HepG2 (cell line): Measurements from ENCODE around the gene CGREF1. TPM values are rescaled to one million over a fixed set of nuclear protein-coding genes. Genes with fewer than 3 reads are reported as not detected.
A peak's percentile ranks its signal among the peaks of the same experiment; 100 is the strongest.

Experiments
- ATAC-seq: fragments of 200-7000 bp; cut with Tn5 transposase; 3 replicates; pipeline ENCODE4 v1.9.1; 2020; ENCODE audit warnings: mild to moderate bottlenecking, moderate library complexity
- BruUV-seq: library from RNA; stranded (reverse); fragments of 400-500 nt; replicated peaks from 2 replicates; lab custom pipeline; 2021; lab: Mats Ljungman, UMichigan
- CTCF ChIA-PET: fragments of 300-600 bp; formaldehyde crosslinking; extraction: SDS; loops from one replicate; lab custom pipeline; 2021; ENCODE audit warnings: low total read pairs, inconsistent platforms, low intra/inter-chr PET ratio; lab: Yijun Ruan, JAX
- POLR2A ChIA-PET: fragments of 350-600 bp; sonication (Branson Sonifier 250); formaldehyde crosslinking; loops from one replicate; lab custom pipeline; 2020; ENCODE audit warnings: antibody characterized with exemption, inconsistent platforms; lab: Yijun Ruan, JAX
- DNase-seq: peaks from one replicate; pipeline ENCODE4 v3.0.0-alpha.2; 2015; ENCODE audit warnings: low spot score
- FAIRE-seq: peaks from 3 replicates; lab custom pipeline; 2011; peaks lifted over from hg19 to GRCh38; lab: Jason Lieb, UNC
- H2AFZ ChIP-seq: one replicate; pipeline ENCODE4 v1.6.1; 2011; ENCODE audit warnings: low read length, inconsistent platforms
- H3K27ac ChIP-seq: fragments of 300-600 bp; 3 replicates; pipeline ENCODE4 v1.8.0; 2011; ENCODE audit warnings: mixed run types, mild to moderate bottlenecking, mixed read lengths, low read length, inconsistent platforms; ENCODE audit not compliant: insufficient read depth; ENCODE audit errors: extremely low read length
- H3K27me3 ChIP-seq, 2 experiments: fragments of 200-600 bp in 1 of 2; 2 replicates in 1 of 2; 3 replicates in 1 of 2; pipeline versions ENCODE4 v1.6.0 to v1.8.0; 2011; ENCODE audit warnings: low read length in 2 of 2, mild to moderate bottlenecking in 2 of 2, moderate library complexity in 2 of 2, inconsistent platforms in 1 of 2; ENCODE audit not compliant: insufficient read depth in 2 of 2, control insufficient read depth in 1 of 2
- H3K36me3 ChIP-seq, 2 experiments: fragments of 200-600 bp in 1 of 2; replicated peaks in 1 of 2; 2 replicates in 1 of 2; 3 replicates in 1 of 2; pipeline versions ENCODE4 v1.5.1 to v1.8.0; 2011; ENCODE audit warnings: low read length in 2 of 2, inconsistent platforms in 1 of 2; ENCODE audit not compliant: insufficient read depth in 2 of 2, control insufficient read depth in 1 of 2
- H3K4me1 ChIP-seq: 2 replicates; pipeline ENCODE4 v1.5.1; 2012; ENCODE audit warnings: low read length, inconsistent platforms; ENCODE audit not compliant: insufficient read depth
- H3K4me2 ChIP-seq: 2 replicates; pipeline ENCODE4 v1.6.0; 2011; ENCODE audit warnings: low read depth, low read length, inconsistent platforms
- H3K4me3 ChIP-seq, 3 experiments: fragments of 200-600 bp in 1 of 3; sonication (generic), shearing (Covaris generic) in 1 of 3; replicated peaks in 1 of 3; 2 replicates each; pipeline ENCODE4 v1.5.1; 2011 to 2016; ENCODE audit warnings: low read length in 3 of 3, inconsistent platforms in 2 of 3, low read depth in 2 of 3, mild to moderate bottlenecking in 2 of 3, control low read depth in 1 of 3, mixed read lengths in 1 of 3; ENCODE audit not compliant: insufficient read depth in 1 of 3
- H3K79me2 ChIP-seq: one replicate; pipeline ENCODE4 v1.6.1; 2011; ENCODE audit warnings: low read length, inconsistent platforms; ENCODE audit not compliant: insufficient read depth
- H3K9ac ChIP-seq: 2 replicates; pipeline ENCODE4 v1.6.0; 2011; ENCODE audit warnings: mild to moderate bottlenecking, low read depth, low read length, inconsistent platforms; ENCODE audit not compliant: insufficient read depth
- H3K9me3 ChIP-seq: 2 replicates; pipeline ENCODE4 v1.5.1; 2012; ENCODE audit warnings: mild to moderate bottlenecking, low read length
- H4K20me1 ChIP-seq: 2 replicates; pipeline ENCODE4 v1.6.0; 2011; ENCODE audit warnings: inconsistent platforms, mild to moderate bottlenecking, low read length, moderate library complexity; ENCODE audit not compliant: insufficient read depth
- FOSL2 ChIP-seq: sonication (generic); formaldehyde crosslinking; IDR thresholded peaks from 2 replicates; pipeline ENCODE4 v1.4.0; 2020; ENCODE audit warnings: missing genetic modification reagents
- MED1 ChIP-seq: sonication (generic); formaldehyde crosslinking; IDR thresholded peaks from 2 replicates; pipeline ENCODE4 v1.4.0; 2020; ENCODE audit warnings: missing genetic modification reagents
- NR2C2 ChIP-seq: sonication (generic); formaldehyde crosslinking; IDR thresholded peaks from 2 replicates; pipeline ENCODE4 v1.4.0; 2020; ENCODE audit warnings: missing genetic modification reagents, mild to moderate bottlenecking, moderate library complexity, borderline replicate concordance
- RXRB ChIP-seq: IDR thresholded peaks from 2 replicates; pipeline ENCODE4 v1.6.1; 2016; ENCODE audit warnings: borderline replicate concordance, missing genetic modification reagents, missing compliant biosample characterization
- ZFX ChIP-seq: sonication (generic); formaldehyde crosslinking; IDR thresholded peaks from 2 replicates; pipeline ENCODE4 v1.4.0; 2020; ENCODE audit warnings: mild to moderate bottlenecking, low read depth, missing genetic modification reagents, moderate library complexity
- ZNF207 ChIP-seq: fragments of 450-650 bp; IDR thresholded peaks from 2 replicates; pipeline ENCODE4 v1.6.1; 2016; ENCODE audit warnings: antibody characterized with exemption, borderline replicate concordance
- ZNF260 ChIP-seq: sonication (generic); formaldehyde crosslinking; IDR thresholded peaks from 2 replicates; pipeline ENCODE4 v1.4.0; 2020; ENCODE audit warnings: missing genetic modification reagents, low read depth, mild to moderate bottlenecking, borderline replicate concordance
- ZNF501 ChIP-seq: sonication (generic); formaldehyde crosslinking; IDR thresholded peaks from 2 replicates; pipeline ENCODE4 v1.5.1; 2020; ENCODE audit warnings: mild to moderate bottlenecking, moderate library complexity, missing genetic modification reagents
- ZNF615 ChIP-seq: sonication (generic); formaldehyde crosslinking; IDR thresholded peaks from 2 replicates; pipeline ENCODE4 v1.5.0; 2020; ENCODE audit warnings: mild to moderate bottlenecking, missing genetic modification reagents, borderline replicate concordance
- WGBS: methylation state at CpG from one replicate; pipeline ENCODE4 v1.1.6; 2017; ENCODE audit warnings: low lambda C conversion rate; 5-methylcytosine and 5-hydroxymethylcytosine counted together
- in situ Hi-C: cut with HindIII; loops from 2 replicates; pipeline ENCODE4 v1.10.0; 2017; ENCODE audit warnings: low pct_unique_long_range_greater_than_20kb; ENCODE audit not compliant: extremely low pct_ligation_motif_present
- intact Hi-C: fragments of 100-400 bp; cut with micrococcal nuclease; formaldehyde crosslinking; loops from one replicate; pipeline ENCODE4 v1.10.0; 2022; ENCODE audit not compliant: unreplicated experiment
- polyA plus RNA-seq, 8 experiments: library from polyadenylated mRNA; depleted of rRNA in 3 of 8; stranded (reverse) in 7 of 8; unstranded in 1 of 8; fragments of >200 nt; fragmentation: Illumina TruSeq in 4 of 8; extraction: Trizol in 4 of 8; gene quantifications; 2 replicates each; pipeline versions ENCODE4 v1.2.1 to v1.2.3, GENCODE V29; 2011 to 2016; ENCODE audit warnings: low read depth in 4 of 8, missing spikeins in 1 of 8, mixed read lengths in 1 of 8; ENCODE audit not compliant: insufficient read depth in 1 of 8
- total RNA-seq, 5 experiments: library from RNA; depleted of rRNA; stranded (reverse); fragments of >200 nt; fragmentation: Illumina TruSeq; extraction: Trizol; gene quantifications; 2 replicates each; pipeline ENCODE4 v1.2.3, GENCODE V29; 2016; ENCODE audit warnings: low read depth in 1 of 5
- TF ChIP-seq, protein P1 (sequence below): sonication (generic); formaldehyde crosslinking; IDR thresholded peaks from 2 replicates; pipeline ENCODE4 v1.4.0; 2020; ENCODE audit warnings: missing genetic modification reagents
- TF ChIP-seq, protein P2 (sequence below): sonication (generic); formaldehyde crosslinking; IDR thresholded peaks from 2 replicates; pipeline ENCODE4 v1.4.0; 2020; ENCODE audit warnings: missing genetic modification reagents, mild to moderate bottlenecking, borderline replicate concordance
- TF ChIP-seq, protein P3 (sequence below): sonication (generic); formaldehyde crosslinking; IDR thresholded peaks from 2 replicates; pipeline ENCODE4 v1.5.0; 2020; ENCODE audit warnings: missing genetic modification reagents
- TF ChIP-seq, protein P4 (sequence below): sonication (generic); formaldehyde crosslinking; IDR thresholded peaks from 2 replicates; pipeline ENCODE4 v1.4.0; 2020; ENCODE audit warnings: missing genetic modification reagents

CGREF1 gene
- total and polyA plus RNA-seq, 2 of the 13 experiments (the other 11 are each of a cell fraction or from before 2014, with no cell fraction given) = 13.9 to 23.4 TPM

DNA sequence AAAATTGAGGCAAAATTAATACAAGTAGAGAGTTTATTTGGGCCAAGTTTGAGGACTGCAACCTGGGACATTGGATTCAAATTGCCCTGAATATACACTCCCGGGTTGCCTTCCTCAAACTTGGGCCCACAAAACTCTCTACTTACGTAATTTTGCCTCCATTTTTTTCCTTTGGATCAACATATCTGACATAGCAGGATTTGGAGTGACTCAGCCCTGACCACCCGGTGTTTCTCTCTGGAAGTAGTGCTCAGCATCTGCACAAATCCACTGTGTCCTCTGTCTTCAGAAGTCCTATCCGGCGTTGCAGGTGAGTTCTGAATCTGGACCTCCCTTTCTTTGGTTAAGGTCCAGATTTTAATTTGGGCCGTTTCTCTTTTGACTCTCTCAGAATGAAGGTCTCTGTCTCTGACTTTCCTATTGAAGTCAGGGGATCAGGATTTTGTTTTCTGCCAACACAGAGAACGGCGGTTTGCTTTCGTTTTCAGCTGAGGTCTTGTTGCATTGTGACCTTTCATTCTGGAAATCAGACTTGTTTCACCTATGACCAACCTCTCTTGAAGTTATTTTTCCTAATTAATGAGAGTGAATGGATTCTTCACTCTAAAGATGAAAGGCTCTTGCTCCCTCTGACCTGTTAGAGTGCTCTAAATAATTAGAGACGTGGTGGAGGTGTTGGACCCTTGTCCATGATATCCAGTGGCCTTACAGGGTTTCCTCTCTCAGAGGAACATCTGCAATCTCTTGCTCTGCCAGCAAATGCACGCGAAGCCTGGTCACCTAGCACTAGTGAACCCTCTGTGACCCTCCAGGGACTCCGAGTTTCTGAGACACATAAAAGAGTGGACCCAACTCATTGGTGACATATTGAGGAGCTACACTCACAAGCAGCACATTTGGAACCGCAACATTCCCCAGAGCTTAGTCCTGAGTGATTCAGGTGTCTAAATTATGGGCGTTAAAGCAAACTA, 43.5 kb upstream of the CGREF1 start:
- H2AFZ ChIP-seq = peak overlapping the region; percentile 90
- ChIA-PET POLR2A (interaction anchor here (1.0 to 1.3 kb wide), 3 partner anchors 11 to 50 kb away, joined by 3 to 5 read pairs (median 3); partner anchors contain the start of genes ATRAID and SLC5A6), CTCF (no interaction called here)
- peak overlapping the region; percentile 53 for H3K9ac ChIP-seq
- H3K27ac ChIP-seq = peak overlapping the region; percentile 54
- peak; percentile 50 for DNase-seq
- H3K4me3 ChIP-seq = peak overlapping the region; percentile 17 to 32 (median 26); a peak in 4 of 6 replicates
- H3K4me1 ChIP-seq = peaks cover 64% of the 10 kb centered on the region
- TSS peak; percentile 82 for BruUV-seq
- no peaks in the 10 kb centered on the region for H3K9me3 ChIP-seq
- no peaks in the 10 kb centered on the region for H3K36me3 ChIP-seq
- peak; percentile 54 for ATAC-seq
- intact Hi-C loops (no loop called here), in situ Hi-C loops (no loop called here)
- 53% methylated on average over 15 of the region's 15 CpGs for WGBS
- no peaks in the 10 kb centered on the region for H3K79me2 ChIP-seq
- FAIRE-seq = peak; percentile 34
- H3K27me3 ChIP-seq = no peaks in the 10 kb centered on the region
- H4K20me1 ChIP-seq = no peaks in the 10 kb centered on the region
- H3K4me2 ChIP-seq = peak overlapping the region; percentile 72
- TF ChIP-seq ZFX (CRISPR knock-in tag) = 0 out of 2 replicates have a peak, but pooled peaks have one; percentile 24
- TF ChIP-seq ZNF615 (CRISPR knock-in tag) = no peak
- peak; percentile 61 for TF ChIP-seq FOSL2
- TF ChIP-seq RXRB (CRISPR knock-in tag) = 0 out of 2 replicates have a peak, but pooled peaks have one; percentile 27
- no peak for TF ChIP-seq ZNF207
- TF ChIP-seq, protein P1, sequence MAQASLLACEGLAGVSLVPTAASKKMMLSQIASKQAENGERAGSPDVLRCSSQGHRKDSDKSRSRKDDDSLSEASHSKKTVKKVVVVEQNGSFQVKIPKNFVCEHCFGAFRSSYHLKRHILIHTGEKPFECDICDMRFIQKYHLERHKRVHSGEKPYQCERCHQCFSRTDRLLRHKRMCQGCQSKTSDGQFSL = no peak
- TF ChIP-seq, protein P2, sequence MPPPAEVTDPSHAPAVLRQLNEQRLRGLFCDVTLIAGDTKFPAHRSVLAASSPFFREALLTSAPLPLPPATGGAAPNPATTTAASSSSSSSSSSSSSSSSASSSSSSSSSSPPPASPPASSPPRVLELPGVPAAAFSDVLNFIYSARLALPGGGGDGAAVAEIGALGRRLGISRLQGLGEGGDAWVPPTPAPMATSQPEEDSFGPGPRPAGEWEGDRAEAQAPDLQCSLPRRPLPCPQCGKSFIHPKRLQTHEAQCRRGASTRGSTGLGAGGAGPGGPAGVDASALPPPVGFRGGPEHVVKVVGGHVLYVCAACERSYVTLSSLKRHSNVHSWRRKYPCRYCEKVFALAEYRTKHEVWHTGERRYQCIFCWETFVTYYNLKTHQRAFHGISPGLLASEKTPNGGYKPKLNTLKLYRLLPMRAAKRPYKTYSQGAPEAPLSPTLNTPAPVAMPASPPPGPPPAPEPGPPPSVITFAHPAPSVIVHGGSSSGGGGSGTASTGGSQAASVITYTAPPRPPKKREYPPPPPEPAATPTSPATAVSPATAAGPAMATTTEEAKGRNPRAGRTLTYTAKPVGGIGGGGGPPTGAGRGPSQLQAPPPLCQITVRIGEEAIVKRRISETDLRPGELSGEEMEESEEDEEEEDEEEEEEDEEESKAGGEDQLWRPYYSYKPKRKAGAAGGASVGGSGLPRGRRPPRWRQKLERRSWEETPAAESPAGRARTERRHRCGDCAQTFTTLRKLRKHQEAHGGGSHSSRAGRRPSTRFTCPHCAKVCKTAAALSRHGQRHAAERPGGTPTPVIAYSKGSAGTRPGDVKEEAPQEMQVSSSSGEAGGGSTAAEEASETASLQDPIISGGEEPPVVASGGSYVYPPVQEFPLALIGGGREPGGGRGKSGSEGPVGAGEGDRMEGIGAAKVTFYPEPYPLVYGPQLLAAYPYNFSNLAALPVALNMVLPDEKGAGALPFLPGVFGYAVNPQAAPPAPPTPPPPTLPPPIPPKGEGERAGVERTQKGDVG (CRISPR knock-in tag) = 0 out of 2 replicates have a peak, but pooled peaks have one; percentile 29
- peak; percentile 51; the same call in 1 of the 2 replicates for TF ChIP-seq ZNF501 (CRISPR knock-in tag)
- TF ChIP-seq, protein P3, sequence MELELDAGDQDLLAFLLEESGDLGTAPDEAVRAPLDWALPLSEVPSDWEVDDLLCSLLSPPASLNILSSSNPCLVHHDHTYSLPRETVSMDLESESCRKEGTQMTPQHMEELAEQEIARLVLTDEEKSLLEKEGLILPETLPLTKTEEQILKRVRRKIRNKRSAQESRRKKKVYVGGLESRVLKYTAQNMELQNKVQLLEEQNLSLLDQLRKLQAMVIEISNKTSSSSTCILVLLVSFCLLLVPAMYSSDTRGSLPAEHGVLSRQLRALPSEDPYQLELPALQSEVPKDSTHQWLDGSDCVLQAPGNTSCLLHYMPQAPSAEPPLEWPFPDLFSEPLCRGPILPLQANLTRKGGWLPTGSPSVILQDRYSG (CRISPR knock-in tag) = no peak
- no peak for TF ChIP-seq MED1
- TF ChIP-seq NR2C2 = no peak
- TF ChIP-seq ZNF260 (CRISPR knock-in tag) = no peak
- TF ChIP-seq, protein P4, sequence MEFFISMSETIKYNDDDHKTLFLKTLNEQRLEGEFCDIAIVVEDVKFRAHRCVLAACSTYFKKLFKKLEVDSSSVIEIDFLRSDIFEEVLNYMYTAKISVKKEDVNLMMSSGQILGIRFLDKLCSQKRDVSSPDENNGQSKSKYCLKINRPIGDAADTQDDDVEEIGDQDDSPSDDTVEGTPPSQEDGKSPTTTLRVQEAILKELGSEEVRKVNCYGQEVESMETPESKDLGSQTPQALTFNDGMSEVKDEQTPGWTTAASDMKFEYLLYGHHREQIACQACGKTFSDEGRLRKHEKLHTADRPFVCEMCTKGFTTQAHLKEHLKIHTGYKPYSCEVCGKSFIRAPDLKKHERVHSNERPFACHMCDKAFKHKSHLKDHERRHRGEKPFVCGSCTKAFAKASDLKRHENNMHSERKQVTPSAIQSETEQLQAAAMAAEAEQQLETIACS (CRISPR knock-in tag) = no peak
